IPS DF 19.7 (cell line): ENCODE data around the gene TMEM50B.
"Not testable (repeated sequence)": the region's sequence is repeated elsewhere in the genome, so short reads cannot be mapped to it uniquely, and the experiment has no call there.

Experiments used
- DNase-seq: peaks from one replicate; pipeline ENCODE4 v3.0.0-alpha.2; 2013; ENCODE audit warnings: low read depth, low spot score

The TMEM50B gene

GRCh38 chr21:33478182-33478581 is 1.6 kb downstream of the TMEM50B start:
- no peak for DNase-seq

- no peak for DNase-seq
These were observed 2.7 kb downstream of the TMEM50B start for GRCh38 chr21:33477066-33477465.

GRCh38 chr21:33473344-33473743 is 6.4 kb downstream of the TMEM50B start:
- no peak for DNase-seq

- DNase-seq, result no peak
These were observed 9.1 kb downstream of the TMEM50B start for GRCh38 chr21:33470701-33471100.

GRCh38 chr21:33469183-33469582 is 10.6 kb downstream of the TMEM50B start:
- not testable (repeated sequence) for DNase-seq

- no peak for DNase-seq
These were observed 18.1 kb downstream of the TMEM50B start for GRCh38 chr21:33461538-33462250.

GRCh38 chr21:33458861-33459260 is 20.9 kb downstream of the TMEM50B start:
- no peak for DNase-seq

GRCh38 chr21:33455686-33456446 is 23.9 kb downstream of the TMEM50B start:
- no peak for DNase-seq

GRCh38 chr21:33452362-33452761 is 27.4 kb downstream of the TMEM50B start:
- no peak for DNase-seq

GRCh38 chr21:33451634-33452071 is 28.1 kb downstream of the TMEM50B start:
- no peak for DNase-seq

GRCh38 chr21:33449616-33450015 is 30.2 kb downstream of the TMEM50B start:
- DNase-seq, result no peak

- DNase-seq, result not testable (repeated sequence)
These were observed 33.2 kb downstream of the TMEM50B start for GRCh38 chr21:33446620-33447019.

GRCh38 chr21:33444499-33444898 is 35.3 kb downstream of the TMEM50B start:
- no peak for DNase-seq

GRCh38 chr21:33443194-33443593 is 36.6 kb downstream of the TMEM50B start:
- no peak for DNase-seq

GRCh38 chr21:33441489-33442477 is 38.0 kb downstream of the TMEM50B start:
- no peak for DNase-seq

GRCh38 chr21:33437140-33437539 is 42.6 kb downstream of the TMEM50B start:
- no peak for DNase-seq

GRCh38 chr21:33434770-33435360 is 44.9 kb downstream of the TMEM50B start:
- DNase-seq, result no peak

- DNase-seq, result no peak
These were observed 46.2 kb downstream of the TMEM50B start for GRCh38 chr21:33433425-33434114.

GRCh38 chr21:33433001-33433400 is 46.8 kb downstream of the TMEM50B start:
- DNase-seq, result no peak

- DNase-seq, result no peak
These were observed 47.3 kb downstream of the TMEM50B start for GRCh38 chr21:33432496-33432895.

GRCh38 chr21:33430858-33431257 is 48.9 kb downstream of the TMEM50B start:
- no peak for DNase-seq
